NCI-H82 treated with DMSO at 0.1 percent for 48 hours (cell line): ENCODE data around the gene LIAS.
"Not testable (repeated sequence)": the region's sequence is repeated elsewhere in the genome, so short reads cannot be mapped to it uniquely, and the experiment has no call there.

Source experiments
- DNase-seq: peaks from one replicate; lab custom pipeline; 2025; ENCODE audit not compliant: unreplicated experiment; lab: John Stamatoyannopoulos, UW

LIAS gene

GRCh38 chr4:39452860-39453587, 5.8 kb upstream of the LIAS start:
- no peak for DNase-seq

GRCh38 chr4:39453738-39454137, 5.1 kb upstream of the LIAS start:
- no peak for DNase-seq

GRCh38 chr4:39455486-39455885, 3.4 kb upstream of the LIAS start:
- DNase-seq: no peak

GRCh38 chr4:39456946-39457763, 1.7 kb upstream of the LIAS start:
- no peak for DNase-seq

GRCh38 chr4:39458161-39458504, 723 bp upstream of the LIAS start:
- not testable (repeated sequence) for DNase-seq

GRCh38 chr4:39464886-39465501, 6.1 kb downstream of the LIAS start:
- DNase-seq: no peak

GRCh38 chr4:39466747-39467146, 7.9 kb downstream of the LIAS start:
- no peak for DNase-seq

- no peak for DNase-seq
Measured at GRCh38 chr4:39467464-39467863, 8.6 kb downstream of the LIAS start.

GRCh38 chr4:39469429-39470077, 10.7 kb downstream of the LIAS start:
- DNase-seq: peak; percentile 31

GRCh38 chr4:39470402-39470801, 11.5 kb downstream of the LIAS start:
- DNase-seq: no peak

GRCh38 chr4:39472396-39472795, 13.5 kb downstream of the LIAS start:
- no peak for DNase-seq

- no peak for DNase-seq
Measured at GRCh38 chr4:39476187-39476895, 17.5 kb downstream of the LIAS start.

- no peak for DNase-seq
Measured at GRCh38 chr4:39480251-39480650, 21.4 kb downstream of the LIAS start.

- no peak for DNase-seq
Measured at GRCh38 chr4:39480902-39481695, 22.2 kb downstream of the LIAS start.

GRCh38 chr4:39484582-39485272, 25.9 kb downstream of the LIAS start:
- no peak for DNase-seq

GRCh38 chr4:39486221-39486804, 27.5 kb downstream of the LIAS start:
- DNase-seq: no peak

- no peak for DNase-seq
Measured at GRCh38 chr4:39490322-39490721, 31.5 kb downstream of the LIAS start.

- no peak for DNase-seq
Measured at GRCh38 chr4:39494354-39494753, 35.5 kb downstream of the LIAS start.
